A549 (cell line): Measurements from ENCODE around the gene NAV2. TPM values are rescaled to one million over a fixed set of nuclear protein-coding genes. Genes with fewer than 3 reads are reported as not detected.

Experiments used
- ATAC-seq, 2 experiments: fragments of 200-7000 bp in 1 of 2; fragments of >200 bp in 1 of 2; cut with Nextera tagmentation in 1 of 2; cut with Tn5 transposase in 1 of 2; 3 replicates each; pipeline versions ENCODE4 v1.8.0 to v1.9.1; 2018 to 2020; ENCODE audit warnings: mild to moderate bottlenecking in 1 of 2, moderate library complexity in 1 of 2
- CTCF ChIA-PET: fragments of 300-600 bp; sonication (Branson Sonifier 250); formaldehyde crosslinking; extraction: SDS; loops from one replicate; lab custom pipeline; 2021; ENCODE audit warnings: antibody characterized with exemption, inconsistent platforms; lab: Yijun Ruan, JAX
- POLR2A ChIA-PET: fragments of 350-600 bp; formaldehyde crosslinking; extraction: SDS; loops from one replicate; lab custom pipeline; 2021; ENCODE audit warnings: antibody characterized with exemption, inconsistent platforms; lab: Yijun Ruan, JAX
- DNase-seq, 2 experiments: peaks; one replicate each; pipeline versions ENCODE4 v3.0.0 to v3.0.0-alpha.2; 2011 to 2016; ENCODE audit warnings: low read depth in 1 of 2, low spot score in 1 of 2
- FAIRE-seq: peaks from 2 replicates; lab custom pipeline; 2011; peaks lifted over from hg19 to GRCh38; lab: Jason Lieb, UNC
- H3K27ac ChIP-seq, 2 experiments: fragments of >200 bp; sonication (Bioruptor Twin); formaldehyde crosslinking; 3 replicates each; pipeline ENCODE4 v1.5.1; 2016 to 2017
- H3K4me1 ChIP-seq: fragments of >200 bp; sonication (Bioruptor Twin); formaldehyde crosslinking; 3 replicates; pipeline ENCODE4 v1.6.1; 2016
- H3K4me2 ChIP-seq: fragments of >200 bp; sonication (Bioruptor Twin); formaldehyde crosslinking; 3 replicates; pipeline ENCODE4 v1.6.1; 2016
- H3K4me3 ChIP-seq: fragments of >200 bp; sonication (Bioruptor Twin); formaldehyde crosslinking; 3 replicates; pipeline ENCODE4 v1.5.1; 2016
- H3K9me3 ChIP-seq: fragments of >200 bp; sonication (Bioruptor Twin); formaldehyde crosslinking; 3 replicates; pipeline ENCODE4 v1.6.1; 2016
- CEBPB ChIP-seq, 2 experiments: fragments of >200 bp in 1 of 2; sonication (Bioruptor Twin) in 1 of 2; formaldehyde crosslinking in 1 of 2; IDR thresholded peaks; 2 replicates each; pipeline ENCODE4 v1.6.1; 2012 to 2016
- FOXS1 ChIP-seq: fragments of 250-450 bp; sonication (Bioruptor Pico); IDR thresholded peaks from 2 replicates; pipeline ENCODE4 v1.5.0; 2020; ENCODE audit warnings: mild to moderate bottlenecking, moderate library complexity
- GATA3 ChIP-seq: IDR thresholded peaks from 2 replicates; pipeline ENCODE4 v1.6.1; 2012; ENCODE audit warnings: borderline replicate concordance
- HDAC2 ChIP-seq: fragments of 200-600 bp; sonication (generic); IDR thresholded peaks from 2 replicates; pipeline ENCODE4 v1.6.1; 2016
- HOXB5 ChIP-seq: fragments of 250-450 bp; sonication (Bioruptor Pico); IDR thresholded peaks from 2 replicates; pipeline ENCODE4 v1.5.0; 2020; ENCODE audit warnings: mild to moderate bottlenecking, moderate library complexity
- KDM1A ChIP-seq: fragments of 200-600 bp; sonication (generic); IDR thresholded peaks from 2 replicates; pipeline ENCODE4 v1.6.1; 2016; ENCODE audit warnings: low read depth, mild to moderate bottlenecking
- KDM5A ChIP-seq: fragments of 200-600 bp; sonication (generic); IDR thresholded peaks from 2 replicates; pipeline ENCODE4 v1.6.1; 2016; ENCODE audit warnings: antibody characterized with exemption, mild to moderate bottlenecking
- NFE2L2 ChIP-seq: fragments of 150-350 bp; conservative IDR thresholded peaks from 2 replicates; pipeline ENCODE4 v1.6.1; 2014; ENCODE audit warnings: low read length
- NR3C1 ChIP-seq: fragments of >200 bp; sonication (Bioruptor Twin); formaldehyde crosslinking; IDR thresholded peaks from 3 replicates; pipeline ENCODE4 v1.6.1; 2017
- PHF8 ChIP-seq: fragments of 200-600 bp; sonication (generic); IDR thresholded peaks from 2 replicates; pipeline ENCODE4 v1.6.1; 2016; ENCODE audit warnings: low read depth, mild to moderate bottlenecking, antibody characterized with exemption, moderate library complexity, borderline replicate concordance
- RCOR1 ChIP-seq: fragments of 150-350 bp; IDR thresholded peaks from 2 replicates; pipeline ENCODE4 v1.6.1; 2014; ENCODE audit warnings: antibody characterized with exemption, low read length, low read depth
- RFX5 ChIP-seq: fragments of 450-650 bp; IDR thresholded peaks from 2 replicates; pipeline ENCODE4 v1.7.1; 2014; ENCODE audit warnings: antibody characterized with exemption, mild to moderate bottlenecking, moderate library complexity
- RNF2 ChIP-seq: fragments of 200-600 bp; sonication (generic); IDR thresholded peaks from 2 replicates; pipeline ENCODE4 v1.6.1; 2016; ENCODE audit warnings: low read depth, mild to moderate bottlenecking, antibody characterized with exemption, moderate library complexity, borderline replicate concordance
- TP53 ChIP-seq: fragments of 250-450 bp; sonication (Bioruptor Pico); IDR thresholded peaks from 2 replicates; pipeline ENCODE4 v1.5.0; 2021; ENCODE audit warnings: mild to moderate bottlenecking, moderate library complexity
- ZSCAN20 ChIP-seq: fragments of 250-450 bp; sonication (Bioruptor Pico); IDR thresholded peaks from 2 replicates; pipeline ENCODE4 v1.8.0; 2022; ENCODE audit warnings: mild to moderate bottlenecking, moderate library complexity
- WGBS: methylation state at CpG from one replicate; pipeline ENCODE4 v1.1.6; 2017; ENCODE audit errors: missing lambda C conversion rate; 5-methylcytosine and 5-hydroxymethylcytosine counted together
- polyA plus RNA-seq, 4 experiments: library from polyadenylated mRNA; depleted of rRNA in 3 of 4; stranded (reverse); fragments of >200 nt; fragmentation: RNase III in 1 of 4; extraction: RNeasy Plus Mini Kit Qiagen cat#74134 plus additional on column Dnase treatment in 1 of 4; gene quantifications; 2 replicates in 3 of 4; 3 replicates in 1 of 4; pipeline ENCODE4 v1.2.3, GENCODE V29; 2011 to 2017
- TF ChIP-seq, protein P1 (sequence below): IDR thresholded peaks from 2 replicates; pipeline ENCODE4 v1.6.1; 2012
- TF ChIP-seq, protein P2 (sequence below): fragments of 250-450 bp; sonication (Bioruptor Pico); IDR thresholded peaks from 2 replicates; pipeline ENCODE4 v1.5.0; 2021; ENCODE audit warnings: mild to moderate bottlenecking, moderate library complexity, borderline replicate concordance
- TF ChIP-seq, protein P3 (sequence below): IDR thresholded peaks from 2 replicates; pipeline ENCODE4 v1.6.1; 2012
- TF ChIP-seq, protein P4 (sequence below): fragments of >200 bp; sonication (Bioruptor Twin); formaldehyde crosslinking; IDR thresholded peaks from 3 replicates; pipeline ENCODE4 v1.5.1; 2016

Gene NAV2
- polyA plus RNA-seq, 2 of the 4 experiments (the other 2 are of a cell fraction) = 4.9 to 19.8 TPM

DNA sequence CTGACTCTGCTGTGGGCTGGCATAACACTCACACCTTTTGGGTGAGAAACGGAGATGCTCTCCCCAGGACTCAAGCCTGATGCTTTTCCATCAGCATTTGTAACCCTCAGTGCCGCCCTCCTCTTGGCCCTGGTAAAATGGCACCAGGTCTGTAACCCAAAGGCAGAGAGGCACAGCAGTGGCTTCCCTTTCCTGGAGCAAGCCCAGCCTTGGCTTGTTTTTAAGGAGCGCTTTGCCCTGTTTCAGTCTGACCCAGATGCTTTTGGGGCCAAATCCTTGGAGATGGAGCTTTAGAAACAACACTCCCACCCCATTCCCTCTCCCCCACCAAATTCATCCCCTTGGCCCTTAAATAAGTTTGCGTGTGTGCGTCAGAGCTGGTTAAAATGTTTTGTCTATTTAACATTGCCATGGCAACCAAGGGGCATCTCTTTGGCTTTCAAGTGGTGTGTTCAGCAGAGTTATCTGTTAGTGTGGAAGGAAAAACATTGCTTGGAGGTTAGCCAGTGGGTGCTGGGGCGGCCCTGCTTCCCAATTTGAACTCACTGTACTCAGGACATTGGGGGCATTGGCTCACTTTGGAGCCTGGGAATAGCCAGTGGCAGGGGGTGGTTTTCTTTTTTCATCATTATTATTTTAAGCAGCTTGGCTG, 134.1 kb downstream of the NAV2 start:
- H3K4me3 ChIP-seq = no peak overlapping the region
- no peak for FAIRE-seq
- TF ChIP-seq FOXS1 = no peak
- TF ChIP-seq, protein P1, sequence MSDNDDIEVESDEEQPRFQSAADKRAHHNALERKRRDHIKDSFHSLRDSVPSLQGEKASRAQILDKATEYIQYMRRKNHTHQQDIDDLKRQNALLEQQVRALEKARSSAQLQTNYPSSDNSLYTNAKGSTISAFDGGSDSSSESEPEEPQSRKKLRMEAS = no peak
- no peak for TF ChIP-seq HOXB5 (CRISPR knock-in tag)
- TF ChIP-seq HDAC2 = no peak
- TF ChIP-seq, protein P2, sequence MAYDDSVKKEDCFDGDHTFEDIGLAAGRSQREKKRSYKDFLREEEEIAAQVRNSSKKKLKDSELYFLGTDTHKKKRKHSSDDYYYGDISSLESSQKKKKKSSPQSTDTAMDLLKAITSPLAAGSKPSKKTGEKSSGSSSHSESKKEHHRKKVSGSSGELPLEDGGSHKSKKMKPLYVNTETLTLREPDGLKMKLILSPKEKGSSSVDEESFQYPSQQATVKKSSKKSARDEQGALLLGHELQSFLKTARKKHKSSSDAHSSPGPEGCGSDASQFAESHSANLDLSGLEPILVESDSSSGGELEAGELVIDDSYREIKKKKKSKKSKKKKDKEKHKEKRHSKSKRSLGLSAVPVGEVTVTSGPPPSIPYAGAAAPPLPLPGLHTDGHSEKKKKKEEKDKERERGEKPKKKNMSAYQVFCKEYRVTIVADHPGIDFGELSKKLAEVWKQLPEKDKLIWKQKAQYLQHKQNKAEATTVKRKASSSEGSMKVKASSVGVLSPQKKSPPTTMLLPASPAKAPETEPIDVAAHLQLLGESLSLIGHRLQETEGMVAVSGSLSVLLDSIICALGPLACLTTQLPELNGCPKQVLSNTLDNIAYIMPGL (CRISPR knock-in tag) = no peak
- TF ChIP-seq PHF8 = no peak
- TF ChIP-seq RCOR1 = no peak
- no peak for TF ChIP-seq KDM5A
- TF ChIP-seq, protein P3, sequence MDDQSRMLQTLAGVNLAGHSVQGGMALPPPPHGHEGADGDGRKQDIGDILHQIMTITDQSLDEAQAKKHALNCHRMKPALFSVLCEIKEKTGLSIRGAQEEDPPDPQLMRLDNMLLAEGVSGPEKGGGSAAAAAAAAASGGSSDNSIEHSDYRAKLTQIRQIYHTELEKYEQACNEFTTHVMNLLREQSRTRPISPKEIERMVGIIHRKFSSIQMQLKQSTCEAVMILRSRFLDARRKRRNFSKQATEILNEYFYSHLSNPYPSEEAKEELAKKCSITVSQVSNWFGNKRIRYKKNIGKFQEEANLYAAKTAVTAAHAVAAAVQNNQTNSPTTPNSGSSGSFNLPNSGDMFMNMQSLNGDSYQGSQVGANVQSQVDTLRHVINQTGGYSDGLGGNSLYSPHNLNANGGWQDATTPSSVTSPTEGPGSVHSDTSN = no peak
- TF ChIP-seq ZSCAN20 (CRISPR knock-in tag) = no peak
- TF ChIP-seq, protein P4, sequence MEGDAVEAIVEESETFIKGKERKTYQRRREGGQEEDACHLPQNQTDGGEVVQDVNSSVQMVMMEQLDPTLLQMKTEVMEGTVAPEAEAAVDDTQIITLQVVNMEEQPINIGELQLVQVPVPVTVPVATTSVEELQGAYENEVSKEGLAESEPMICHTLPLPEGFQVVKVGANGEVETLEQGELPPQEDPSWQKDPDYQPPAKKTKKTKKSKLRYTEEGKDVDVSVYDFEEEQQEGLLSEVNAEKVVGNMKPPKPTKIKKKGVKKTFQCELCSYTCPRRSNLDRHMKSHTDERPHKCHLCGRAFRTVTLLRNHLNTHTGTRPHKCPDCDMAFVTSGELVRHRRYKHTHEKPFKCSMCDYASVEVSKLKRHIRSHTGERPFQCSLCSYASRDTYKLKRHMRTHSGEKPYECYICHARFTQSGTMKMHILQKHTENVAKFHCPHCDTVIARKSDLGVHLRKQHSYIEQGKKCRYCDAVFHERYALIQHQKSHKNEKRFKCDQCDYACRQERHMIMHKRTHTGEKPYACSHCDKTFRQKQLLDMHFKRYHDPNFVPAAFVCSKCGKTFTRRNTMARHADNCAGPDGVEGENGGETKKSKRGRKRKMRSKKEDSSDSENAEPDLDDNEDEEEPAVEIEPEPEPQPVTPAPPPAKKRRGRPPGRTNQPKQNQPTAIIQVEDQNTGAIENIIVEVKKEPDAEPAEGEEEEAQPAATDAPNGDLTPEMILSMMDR = no peak
- no peak for TF ChIP-seq GATA3
- no peak for TF ChIP-seq RNF2
- TF ChIP-seq NFE2L2 = no peak
- TF ChIP-seq KDM1A = no peak
- TF ChIP-seq CEBPB (IDR thresholded peaks at IDR 0.05) = no peak
- no peak for TF ChIP-seq NR3C1
- WGBS = 85% methylated on average over 6 of the region's 6 CpGs
- ChIA-PET CTCF (interaction anchor here (1.2 kb wide), 1 partner anchor 34 kb away, joined by 4 read pairs; no protein-coding TSS in a partner anchor), POLR2A (no interaction called here)
- no peaks in the 10 kb centered on the region for H3K9me3 ChIP-seq
- no peak for ATAC-seq
- H3K27ac ChIP-seq = no peak overlapping the region
- H3K4me1 ChIP-seq = no peaks in the 10 kb centered on the region
- no peak overlapping the region for H3K4me2 ChIP-seq
- no peak for DNase-seq

DNA sequence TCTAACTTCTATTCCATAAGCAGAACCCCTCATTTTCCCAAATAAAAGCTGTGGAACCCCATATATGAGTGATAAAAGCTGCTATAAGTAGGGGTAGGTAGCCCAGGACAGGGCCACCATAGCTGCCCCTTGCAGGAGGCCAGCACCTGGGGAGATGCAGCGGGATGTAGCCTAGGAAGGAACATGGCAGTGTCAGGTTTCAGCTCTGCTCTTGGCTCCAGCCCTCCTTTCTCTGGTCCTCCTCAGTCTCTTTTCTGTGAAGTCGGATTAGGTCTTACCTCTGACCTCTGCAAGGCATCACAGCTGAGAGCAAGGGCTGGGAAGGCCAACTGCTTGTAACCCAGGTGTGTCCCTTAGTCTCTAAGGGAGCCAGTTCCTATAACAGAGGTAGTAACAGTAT, 135.6 kb downstream of the NAV2 start:
- Histone ChIP-seq H3K4me2 (no peak overlapping the region), H3K9me3 (no peaks in the 10 kb centered on the region), H3K27ac (no peak overlapping the region), H3K4me1 (no peaks in the 10 kb centered on the region), H3K4me3 (no peak overlapping the region)
- ATAC-seq (no peak), FAIRE-seq (no peak), DNase-seq (no peak)
- TF ChIP-seq RFX5 (no peak), TP53 (CRISPR knock-in tag) (no peak)
- POLR2A ChIA-PET = no interaction called here
- 62% methylated on average over 2 of the region's 2 CpGs for WGBS
- CTCF ChIA-PET = interaction anchor here (1.0 to 1.2 kb wide), 2 partner anchors 21 to 58 kb away, joined by 3 read pairs; no protein-coding TSS in a partner anchor
